Gastroesophageal sphincter (tissue), 4 donors: Measurements from ENCODE around the gene SLC16A12. TPM values are rescaled to one million over a fixed set of nuclear protein-coding genes. Genes with fewer than 3 reads are reported as not detected.

Experiments
- ATAC-seq: fragments of 150-250 bp; one replicate; pipeline ENCODE4 v1.9.1; 2016; ENCODE audit warnings: mild to moderate bottlenecking, moderate library complexity
- H3K27ac ChIP-seq, 4 donors: fragments of 200-600 bp; sonication (generic) in 3 of 4; 1 replicate in 3 of 4; 2 replicates in 1 of 4; pipeline ENCODE4 v1.5.1; 2016 to 2019
- H3K27me3 ChIP-seq: fragments of 200-600 bp; sonication (generic); one replicate; pipeline ENCODE4 v1.5.1; 2019
- H3K36me3 ChIP-seq, 2 donors: fragments of 200-600 bp; sonication (generic); one replicate each; pipeline ENCODE4 v1.5.1; 2019; ENCODE audit warnings: control low read depth in 1 of 2
- H3K4me1 ChIP-seq, 3 donors: fragments of 200-600 bp; sonication (generic); 1 replicate in 2 of 3; 2 replicates in 1 of 3; pipeline ENCODE4 v1.5.1; 2016 to 2019; ENCODE audit warnings: control low read depth in 2 of 3
- H3K4me3 ChIP-seq, 2 donors: fragments of 200-600 bp; sonication (generic); one replicate each; pipeline ENCODE4 v1.5.1; 2019; ENCODE audit warnings: mild to moderate bottlenecking in 1 of 2, moderate library complexity in 1 of 2
- H3K9me3 ChIP-seq, 3 donors: fragments of 200-600 bp; sonication (generic); one replicate each; pipeline ENCODE4 v1.5.1; 2017 to 2019; ENCODE audit warnings: control low read depth in 2 of 3
- EP300 ChIP-seq: sonication (generic); formaldehyde crosslinking; IDR thresholded peaks from one replicate; pipeline ENCODE4 v1.6.1; 2017; ENCODE audit warnings: antibody characterized with exemption, mild to moderate bottlenecking
- POLR2A ChIP-seq, 2 donors: fragments of 450-650 bp; IDR thresholded peaks; one replicate each; pipeline ENCODE4 v1.6.1; 2017; ENCODE audit warnings: antibody characterized with exemption in 2 of 2, mild to moderate bottlenecking in 2 of 2, moderate library complexity in 1 of 2
- POLR2AphosphoS5 ChIP-seq: sonication (generic); formaldehyde crosslinking; IDR thresholded peaks from one replicate; pipeline ENCODE4 v1.6.1; 2017; ENCODE audit warnings: antibody characterized with exemption
- WGBS, 2 donors: methylation state at CpG; one replicate each; pipeline ENCODE4 v1.1.5; 2018; ENCODE audit warnings: low coverage in 1 of 2; 5-methylcytosine and 5-hydroxymethylcytosine counted together
- total RNA-seq, 4 donors: library from RNA; depleted of rRNA; stranded (reverse); fragments of >200 nt; gene quantifications; one replicate each; pipeline ENCODE4 v1.1.0, GENCODE V29; 2016
- TF ChIP-seq, protein P1 (sequence below), 4 experiments: fragments of 200-600 bp in 2 of 4; fragments of 450-650 bp in 2 of 4; sonication (generic) in 1 of 4; IDR thresholded peaks; one replicate each; pipeline ENCODE4 v1.5.1; 2017 to 2019; ENCODE audit warnings: antibody characterized with exemption in 4 of 4, mild to moderate bottlenecking in 2 of 4, moderate library complexity in 2 of 4

SLC16A12 gene, protein sequence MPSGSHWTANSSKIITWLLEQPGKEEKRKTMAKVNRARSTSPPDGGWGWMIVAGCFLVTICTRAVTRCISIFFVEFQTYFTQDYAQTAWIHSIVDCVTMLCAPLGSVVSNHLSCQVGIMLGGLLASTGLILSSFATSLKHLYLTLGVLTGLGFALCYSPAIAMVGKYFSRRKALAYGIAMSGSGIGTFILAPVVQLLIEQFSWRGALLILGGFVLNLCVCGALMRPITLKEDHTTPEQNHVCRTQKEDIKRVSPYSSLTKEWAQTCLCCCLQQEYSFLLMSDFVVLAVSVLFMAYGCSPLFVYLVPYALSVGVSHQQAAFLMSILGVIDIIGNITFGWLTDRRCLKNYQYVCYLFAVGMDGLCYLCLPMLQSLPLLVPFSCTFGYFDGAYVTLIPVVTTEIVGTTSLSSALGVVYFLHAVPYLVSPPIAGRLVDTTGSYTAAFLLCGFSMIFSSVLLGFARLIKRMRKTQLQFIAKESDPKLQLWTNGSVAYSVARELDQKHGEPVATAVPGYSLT
- 10 to 100 TPM in 1 of 4 donors, 1 to 10 TPM in 3; 1.7 to 11.7 (median 2.4) TPM for total RNA-seq

DNA sequence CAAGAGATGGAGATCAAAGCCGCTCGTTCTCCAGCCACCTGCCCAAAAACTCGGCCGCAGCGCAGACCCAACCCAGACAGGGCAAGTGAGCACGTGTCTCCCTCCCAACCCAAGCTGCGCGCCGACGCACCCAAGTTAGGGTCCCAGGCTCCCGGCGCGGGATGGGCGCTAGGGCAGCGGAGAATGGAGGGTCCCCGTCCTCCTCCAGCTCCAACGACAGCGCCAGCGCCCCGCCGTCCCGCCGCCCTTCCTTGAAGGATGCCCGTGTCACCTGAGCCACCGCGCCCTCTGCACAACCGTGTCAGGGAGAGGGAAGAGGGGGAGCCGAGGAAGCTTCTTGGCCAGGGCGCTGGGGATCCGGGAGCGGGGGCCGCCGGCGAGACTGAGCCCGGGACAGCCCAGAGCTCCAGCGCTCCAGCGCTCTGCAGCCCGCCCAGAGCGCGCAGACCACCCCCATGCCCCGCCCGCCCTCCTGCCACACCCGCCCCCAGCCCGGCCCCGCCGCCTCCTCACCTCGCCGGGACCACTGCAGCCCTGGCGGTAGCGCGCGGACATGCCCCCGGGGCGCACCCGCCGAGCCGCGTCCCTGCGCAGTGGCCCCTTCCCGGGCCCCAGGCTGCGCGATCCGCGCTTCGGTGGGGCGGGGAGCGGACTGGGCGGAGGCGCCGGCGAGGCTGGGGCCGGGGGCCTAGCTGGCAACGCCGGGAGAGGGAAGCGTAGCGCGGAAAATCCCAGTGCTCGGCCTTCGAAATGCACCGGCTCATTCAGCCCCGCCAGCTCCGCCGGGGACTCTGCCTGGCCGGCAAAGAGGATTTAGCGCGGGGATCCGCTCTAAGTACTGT, at the start of gene SLC16A12:
Gene SLC16A12, minus strand, starts transcription at position 424 of the 842 bp plus-strand sequence. CDS start 73,016 bp downstream, outside the sequence.
- Histone ChIP-seq H3K9me3 (no peaks in the 10 kb centered on the region), H3K36me3 (no peaks in the 10 kb centered on the region), H3K27ac (peak within 1 kb of the TSS in 2 of 4 donors; percentile 6 to 68), H3K4me1 (peaks cover 0 to 25% (median 13%) of the 10 kb centered on the region in 3 donors), H3K4me3 (peak within 1 kb of the TSS; percentile 20 to 57), H3K27me3 (peaks cover 61% of the 10 kb centered on the region)
- TF ChIP-seq, protein P1, sequence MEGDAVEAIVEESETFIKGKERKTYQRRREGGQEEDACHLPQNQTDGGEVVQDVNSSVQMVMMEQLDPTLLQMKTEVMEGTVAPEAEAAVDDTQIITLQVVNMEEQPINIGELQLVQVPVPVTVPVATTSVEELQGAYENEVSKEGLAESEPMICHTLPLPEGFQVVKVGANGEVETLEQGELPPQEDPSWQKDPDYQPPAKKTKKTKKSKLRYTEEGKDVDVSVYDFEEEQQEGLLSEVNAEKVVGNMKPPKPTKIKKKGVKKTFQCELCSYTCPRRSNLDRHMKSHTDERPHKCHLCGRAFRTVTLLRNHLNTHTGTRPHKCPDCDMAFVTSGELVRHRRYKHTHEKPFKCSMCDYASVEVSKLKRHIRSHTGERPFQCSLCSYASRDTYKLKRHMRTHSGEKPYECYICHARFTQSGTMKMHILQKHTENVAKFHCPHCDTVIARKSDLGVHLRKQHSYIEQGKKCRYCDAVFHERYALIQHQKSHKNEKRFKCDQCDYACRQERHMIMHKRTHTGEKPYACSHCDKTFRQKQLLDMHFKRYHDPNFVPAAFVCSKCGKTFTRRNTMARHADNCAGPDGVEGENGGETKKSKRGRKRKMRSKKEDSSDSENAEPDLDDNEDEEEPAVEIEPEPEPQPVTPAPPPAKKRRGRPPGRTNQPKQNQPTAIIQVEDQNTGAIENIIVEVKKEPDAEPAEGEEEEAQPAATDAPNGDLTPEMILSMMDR (IDR thresholded peaks at IDR 0.05): peak in 1 of 4 experiments; percentile 16
- TF ChIP-seq POLR2AphosphoS5: no peak
- peak; percentile 50 for ATAC-seq
- 0 to 10% methylated on average over 2 to 16 of the region's 87 CpGs for WGBS, 2 donors

DNA sequence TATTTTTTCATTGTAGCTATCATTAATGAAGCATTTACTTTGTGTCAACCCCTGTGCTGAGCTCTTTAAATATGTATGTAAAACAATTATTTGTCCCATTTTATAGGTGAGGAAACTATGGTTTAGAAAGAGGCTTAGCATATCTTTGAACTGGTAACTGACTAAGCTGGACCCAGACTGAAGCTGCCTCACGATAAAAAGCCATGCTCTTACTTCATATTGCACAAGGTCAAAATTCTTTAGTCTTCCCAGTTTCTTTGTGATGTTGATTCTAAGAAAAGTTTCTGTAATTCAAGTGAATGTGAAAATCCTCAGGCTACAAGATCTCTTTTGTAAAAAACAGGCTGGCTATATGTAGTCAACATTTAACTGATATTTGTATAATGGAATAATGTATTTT, 46.6 kb upstream of the SLC16A12 start:
- Histone ChIP-seq H3K4me1 (no peaks in the 10 kb centered on the region), H3K27ac (no peak overlapping the region), H3K27me3 (no peaks in the 10 kb centered on the region), H3K9me3 (no peaks in the 10 kb centered on the region), H3K4me3 (no peak overlapping the region), H3K36me3 (no peaks in the 10 kb centered on the region)
- no peak for ATAC-seq
- 88 to 92% methylated on average over 1 of the region's 1 CpG for WGBS, 2 donors
- TF ChIP-seq, protein P1 (IDR thresholded peaks at IDR 0.05): no peak
- TF ChIP-seq EP300: no peak
- no peak for TF ChIP-seq POLR2AphosphoS5
- no peak for TF ChIP-seq POLR2A (IDR thresholded peaks at IDR 0.05)

DNA sequence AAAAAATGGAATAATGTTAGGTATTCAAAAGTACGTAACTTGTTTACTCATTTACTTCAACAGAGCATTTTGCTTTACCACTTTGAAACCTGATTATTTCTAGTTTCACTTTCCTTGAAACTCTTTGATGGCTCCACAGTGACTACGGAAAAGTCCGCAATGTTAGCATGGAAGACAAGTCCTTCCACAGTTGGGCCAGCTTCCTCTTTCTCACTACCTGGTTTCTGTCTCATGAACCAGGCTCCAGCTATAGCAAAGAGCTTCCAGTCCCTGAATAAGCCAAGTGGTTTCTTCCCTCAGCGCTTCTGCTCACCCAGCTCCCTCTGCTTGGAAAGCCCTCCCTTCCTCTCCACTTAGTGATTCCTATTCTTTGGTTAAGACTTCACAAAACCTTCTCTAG, 44.8 kb upstream of the SLC16A12 start:
- no peak for TF ChIP-seq POLR2A (IDR thresholded peaks at IDR 0.05)
- TF ChIP-seq, protein P1 (IDR thresholded peaks at IDR 0.05): no peak
- TF ChIP-seq EP300: no peak
- no peak for TF ChIP-seq POLR2AphosphoS5
- whole genome bisulfite sequencing, 2 donors: 93 to 96% methylated on average over 4 of the region's 4 CpGs
- H3K9me3 ChIP-seq: no peaks in the 10 kb centered on the region
- no peaks in the 10 kb centered on the region for H3K4me1 ChIP-seq
- ATAC-seq: no peak
- H3K4me3 ChIP-seq: no peak overlapping the region
- no peaks in the 10 kb centered on the region for H3K27me3 ChIP-seq
- H3K36me3 ChIP-seq: no peaks in the 10 kb centered on the region
- no peak overlapping the region for H3K27ac ChIP-seq

DNA sequence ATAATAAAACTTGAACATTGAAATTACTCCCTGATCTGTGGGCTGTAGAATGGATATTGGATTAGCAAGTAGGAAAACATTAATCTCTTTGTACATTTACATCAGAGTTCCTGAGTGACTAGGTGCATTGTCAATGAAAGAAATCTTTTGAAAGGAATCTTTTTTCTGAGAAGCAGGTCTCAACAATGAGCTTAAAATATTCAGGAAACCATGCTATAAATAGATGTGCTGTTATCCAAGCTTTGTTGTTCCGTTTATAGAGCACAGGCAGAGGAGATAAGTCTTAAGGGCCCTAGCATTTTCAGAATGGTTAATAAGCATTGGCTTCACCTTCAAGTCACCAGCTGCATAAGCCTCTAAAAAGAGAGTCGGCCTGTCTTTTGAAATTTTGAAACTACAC, 41.3 kb upstream of the SLC16A12 start:
- H3K9me3 ChIP-seq: no peaks in the 10 kb centered on the region
- no peaks in the 10 kb centered on the region for H3K27me3 ChIP-seq
- no peak for ATAC-seq
- no peak overlapping the region for H3K4me3 ChIP-seq
- 81 to 100% methylated on average over 2 of the region's 2 CpGs for WGBS, 2 donors
- TF ChIP-seq, protein P1 (IDR thresholded peaks at IDR 0.05): no peak
- TF ChIP-seq POLR2AphosphoS5 (no peak), EP300 (no peak), POLR2A (IDR thresholded peaks at IDR 0.05) (no peak)
- H3K36me3 ChIP-seq: no peaks in the 10 kb centered on the region
- H3K4me1 ChIP-seq: no peaks in the 10 kb centered on the region
- H3K27ac ChIP-seq: no peak overlapping the region
